Upper lobe of left lung (tissue), 6 donors: ENCODE results near the gene LILRB5. TPM values are rescaled to one million over a fixed set of nuclear protein-coding genes. Genes with fewer than 3 reads are reported as not detected.
A peak's percentile ranks its signal among the peaks of the same experiment; 100 is the strongest.

ENCODE experiments used
- ATAC-seq, 2 donors: fragments of 200-7000 bp; cut with Tn5 transposase; one replicate each; pipeline ENCODE4 v1.9.1; 2022; ENCODE audit warnings: mild to moderate bottlenecking in 2 of 2, moderate library complexity in 2 of 2; ENCODE audit not compliant: low FRiP score in 2 of 2
- DNase-seq, 2 donors: peaks; one replicate each; pipeline ENCODE4 v3.0.0-alpha.2; 2019 to 2020
- H3K27ac ChIP-seq, 4 donors: fragments of 200-600 bp; sonication (generic); one replicate each; pipeline ENCODE4 v1.5.1; 2016 to 2019
- H3K27me3 ChIP-seq, 4 donors: fragments of 200-600 bp; sonication (generic); one replicate each; pipeline ENCODE4 v1.5.1; 2017 to 2019
- H3K36me3 ChIP-seq, 4 donors: fragments of 200-600 bp; sonication (generic); one replicate each; pipeline ENCODE4 v1.5.1; 2016 to 2019
- H3K4me1 ChIP-seq, 4 donors: fragments of 200-600 bp; sonication (generic); one replicate each; pipeline ENCODE4 v1.5.1; 2018 to 2019
- H3K4me3 ChIP-seq, 4 donors: fragments of 200-600 bp; sonication (generic); one replicate each; pipeline ENCODE4 v1.5.1; 2017 to 2019; ENCODE audit warnings: mild to moderate bottlenecking in 2 of 4, moderate library complexity in 1 of 4
- H3K9me3 ChIP-seq, 4 donors: fragments of 200-600 bp; sonication (generic); one replicate each; pipeline ENCODE4 v1.5.1; 2018 to 2019
- EP300 ChIP-seq, 4 donors: sonication (generic); formaldehyde crosslinking; IDR thresholded peaks; one replicate each; pipeline ENCODE4 v1.5.1; 2017; ENCODE audit warnings: antibody characterized with exemption in 4 of 4, control low read depth in 2 of 4
- POLR2A ChIP-seq, 4 donors: fragments of 450-650 bp; IDR thresholded peaks; one replicate each; pipeline ENCODE4 v1.5.1; 2016 to 2017; ENCODE audit warnings: antibody characterized with exemption in 4 of 4, mild to moderate bottlenecking in 2 of 4
- POLR2AphosphoS5 ChIP-seq, 2 donors: sonication (generic); formaldehyde crosslinking; IDR thresholded peaks; one replicate each; pipeline ENCODE4 v1.5.1; 2017; ENCODE audit warnings: antibody characterized with exemption in 2 of 2
- WGBS, 2 donors: methylation state at CpG; one replicate each; pipeline ENCODE4 v1.1.5; 2017 to 2018; 5-methylcytosine and 5-hydroxymethylcytosine counted together
- total RNA-seq, 6 donors: library from RNA; depleted of rRNA in 4 of 6; stranded (reverse); fragments of >200 nt in 4 of 6; gene quantifications; one replicate each; pipeline versions ENCODE4 v1.1.0 to v1.2.1, GENCODE V29; 2016 to 2021
- TF ChIP-seq, protein P1 (sequence below), 6 experiments: fragments of 450-650 bp in 4 of 6; fragments of 200-600 bp in 2 of 6; sonication (generic) in 2 of 6; IDR thresholded peaks; one replicate each; pipeline ENCODE4 v1.5.1; 2016 to 2019; ENCODE audit warnings: antibody characterized with exemption in 6 of 6
- donor health status: DM: no; HTN: no; CAD: no; lungs with moderate emphysema.
- donor health status: DM: no; HTN: yes; CAD: no; lungs with severe emphysema.

The LILRB5 gene
- 10 to 100 TPM in 2 of 6 donors, 1 to 10 TPM in 4; 5.1 to 54.5 (median 10.0) TPM for total RNA-seq

- WGBS, 2 donors: 44 to 57% methylated on average over 4 to 9 of the region's 9 CpGs
Measured at GRCh38 chr19:54257116-54257480, at the start of gene LILRB5. Gene LILRB5, minus strand, starts transcription at chr19:54257273. Its CDS starts 80 bp downstream, at chr19:54257193.

DNA sequence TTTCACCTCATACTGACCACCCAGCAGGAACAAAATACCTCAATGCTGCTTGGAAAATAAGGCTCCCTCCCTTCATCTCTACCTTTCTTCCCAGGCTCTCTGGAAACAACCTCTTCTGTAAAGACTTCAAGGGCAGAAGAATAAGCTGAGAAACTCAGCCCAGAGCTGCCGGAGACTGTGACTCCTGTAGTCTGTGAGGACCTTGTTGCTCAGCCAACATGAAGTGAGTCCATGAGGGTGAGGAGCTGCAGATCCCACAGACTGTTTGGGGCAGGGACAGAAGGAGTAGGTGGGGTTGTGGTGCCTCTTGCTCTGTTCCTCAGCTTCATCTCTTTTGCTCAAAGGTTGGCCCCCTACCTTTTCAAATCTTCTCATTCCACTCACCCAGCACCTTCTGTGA, 48.1 kb upstream of the LILRB5 start:
- no peaks in the 10 kb centered on the region for H3K9me3 ChIP-seq

More at GRCh38 chr19:54257116-54257480, at the start of gene LILRB5:
- Histone ChIP-seq H3K9me3 (no peaks in the 10 kb centered on the region), H3K27ac (peak within 1 kb of the TSS in 1 of 4 donors; percentile 35), H3K36me3 (no peaks in the 10 kb centered on the region), H3K4me1 (peaks cover 0 to 6% (median 0%) of the 10 kb centered on the region in 4 donors), H3K27me3 (peaks cover 0 to 4% (median 0%) of the 10 kb centered on the region in 4 donors), H3K4me3 (peak within 1 kb of the TSS in 2 of 4 donors; percentile 6 to 10)
- no peak for DNase-seq
- peak in 1 of 2 donors; percentile 68 for ATAC-seq
- TF ChIP-seq, protein P1, sequence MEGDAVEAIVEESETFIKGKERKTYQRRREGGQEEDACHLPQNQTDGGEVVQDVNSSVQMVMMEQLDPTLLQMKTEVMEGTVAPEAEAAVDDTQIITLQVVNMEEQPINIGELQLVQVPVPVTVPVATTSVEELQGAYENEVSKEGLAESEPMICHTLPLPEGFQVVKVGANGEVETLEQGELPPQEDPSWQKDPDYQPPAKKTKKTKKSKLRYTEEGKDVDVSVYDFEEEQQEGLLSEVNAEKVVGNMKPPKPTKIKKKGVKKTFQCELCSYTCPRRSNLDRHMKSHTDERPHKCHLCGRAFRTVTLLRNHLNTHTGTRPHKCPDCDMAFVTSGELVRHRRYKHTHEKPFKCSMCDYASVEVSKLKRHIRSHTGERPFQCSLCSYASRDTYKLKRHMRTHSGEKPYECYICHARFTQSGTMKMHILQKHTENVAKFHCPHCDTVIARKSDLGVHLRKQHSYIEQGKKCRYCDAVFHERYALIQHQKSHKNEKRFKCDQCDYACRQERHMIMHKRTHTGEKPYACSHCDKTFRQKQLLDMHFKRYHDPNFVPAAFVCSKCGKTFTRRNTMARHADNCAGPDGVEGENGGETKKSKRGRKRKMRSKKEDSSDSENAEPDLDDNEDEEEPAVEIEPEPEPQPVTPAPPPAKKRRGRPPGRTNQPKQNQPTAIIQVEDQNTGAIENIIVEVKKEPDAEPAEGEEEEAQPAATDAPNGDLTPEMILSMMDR (IDR thresholded peaks at IDR 0.05): no peak
- TF ChIP-seq EP300 (IDR thresholded peaks at IDR 0.05): no peak
- TF ChIP-seq POLR2AphosphoS5 (IDR thresholded peaks at IDR 0.05): no peak
- TF ChIP-seq POLR2A (IDR thresholded peaks at IDR 0.05): no peak

DNA sequence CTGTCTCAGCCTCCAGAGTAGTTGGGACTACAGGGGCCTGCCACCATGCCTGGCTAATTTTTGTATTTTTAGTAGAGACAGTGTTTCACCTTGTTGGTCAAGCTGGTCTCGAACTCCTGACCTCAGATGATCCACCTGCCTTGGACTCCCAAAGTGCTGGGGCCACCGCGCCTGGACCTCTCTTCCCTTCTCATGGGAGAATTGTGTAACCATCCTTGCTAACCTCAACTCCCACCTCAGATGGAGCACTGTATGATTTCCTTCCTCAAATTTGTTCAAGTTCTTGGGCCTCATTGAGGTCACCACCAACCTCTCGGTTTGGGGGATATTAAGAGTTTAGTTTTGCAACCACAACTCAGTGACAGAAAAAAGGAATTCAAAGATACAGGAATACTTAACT, 45.2 kb upstream of the LILRB5 start:
- H3K27me3 ChIP-seq: no peaks in the 10 kb centered on the region
- TF ChIP-seq POLR2A (IDR thresholded peaks at IDR 0.05) (no peak), EP300 (IDR thresholded peaks at IDR 0.05) (no peak)
- H3K27ac ChIP-seq: no peak overlapping the region
- no peaks in the 10 kb centered on the region for H3K36me3 ChIP-seq
- WGBS, 2 donors: 38 to 48% methylated on average over 4 of the region's 4 CpGs
- ATAC-seq (peak in 1 of 2 donors; percentile 67), DNase-seq (peak in 1 of 2 donors; percentile 46)
- H3K4me1 ChIP-seq: no peaks in the 10 kb centered on the region
- no peaks in the 10 kb centered on the region for H3K9me3 ChIP-seq
- H3K4me3 ChIP-seq: no peak overlapping the region

More for the DNA sequence above, 48.1 kb upstream of the LILRB5 start:
- no peaks in the 10 kb centered on the region for H3K27me3 ChIP-seq
- H3K27ac ChIP-seq: no peak overlapping the region
- TF ChIP-seq EP300 (IDR thresholded peaks at IDR 0.05) (no peak), POLR2AphosphoS5 (IDR thresholded peaks at IDR 0.05) (no peak), POLR2A (IDR thresholded peaks at IDR 0.05) (no peak)
- TF ChIP-seq, protein P1 (IDR thresholded peaks at IDR 0.05): no peak
- H3K4me1 ChIP-seq: no peaks in the 10 kb centered on the region
- WGBS, 2 donors: 89 to 100% methylated on average over 1 of the region's 1 CpG
- no peak for DNase-seq
- no peaks in the 10 kb centered on the region for H3K36me3 ChIP-seq
- no peak overlapping the region for H3K4me3 ChIP-seq
- ATAC-seq: no peak

DNA sequence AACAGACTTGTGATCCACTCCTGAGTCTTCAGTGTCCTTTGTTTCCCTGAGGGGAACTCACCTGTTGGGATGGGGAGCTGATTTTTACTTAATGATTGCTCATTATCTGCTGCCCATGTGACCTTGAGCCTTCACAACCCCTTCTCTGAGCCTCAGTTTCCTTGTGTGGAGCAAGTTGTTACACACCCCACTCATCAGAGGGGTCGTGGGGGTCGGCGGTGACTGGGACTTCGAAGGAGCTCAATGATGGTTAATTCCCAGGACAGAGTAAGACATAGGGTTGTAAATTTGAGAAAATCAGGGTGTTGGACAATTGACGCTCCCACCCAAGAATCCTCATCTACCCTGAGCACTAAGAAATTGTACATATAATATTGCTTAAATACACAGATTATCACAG, 42.4 kb upstream of the LILRB5 start:
- Histone ChIP-seq H3K4me3 (no peak overlapping the region), H3K27ac (no peak overlapping the region), H3K4me1 (no peaks in the 10 kb centered on the region), H3K36me3 (no peaks in the 10 kb centered on the region), H3K27me3 (no peaks in the 10 kb centered on the region), H3K9me3 (no peaks in the 10 kb centered on the region)
- ATAC-seq: no peak
- WGBS, 2 donors: 79 to 86% methylated on average over 5 of the region's 5 CpGs
- TF ChIP-seq EP300 (IDR thresholded peaks at IDR 0.05) (no peak), POLR2A (IDR thresholded peaks at IDR 0.05) (no peak), POLR2AphosphoS5 (IDR thresholded peaks at IDR 0.05) (no peak)
- TF ChIP-seq, protein P1 (IDR thresholded peaks at IDR 0.05): no peak
- no peak for DNase-seq

DNA sequence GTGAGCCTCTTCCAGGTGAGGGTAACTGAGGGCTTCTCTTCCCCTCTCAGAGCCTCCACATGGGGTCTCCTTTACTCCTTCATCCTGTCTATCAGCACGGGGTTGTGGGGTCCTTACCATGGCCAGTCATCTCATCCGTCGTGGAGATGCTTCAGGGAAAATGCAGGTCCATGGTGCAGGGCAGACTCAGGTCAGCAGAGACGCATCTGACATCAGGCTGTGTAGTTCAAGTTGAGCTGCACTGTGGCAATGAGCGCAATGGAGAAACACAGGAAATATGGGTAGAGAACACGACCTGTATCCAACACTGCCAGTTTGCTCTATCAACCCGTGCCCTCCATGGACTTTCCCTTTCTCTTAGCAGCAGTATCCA, 42.0 kb upstream of the LILRB5 start:
- Histone ChIP-seq H3K4me3 (no peak overlapping the region), H3K27ac (no peak overlapping the region), H3K27me3 (no peaks in the 10 kb centered on the region), H3K36me3 (no peaks in the 10 kb centered on the region), H3K4me1 (no peaks in the 10 kb centered on the region), H3K9me3 (no peaks in the 10 kb centered on the region)
- no peak for DNase-seq
- WGBS, 2 donors: 54 to 56% methylated on average over 4 to 7 of the region's 7 CpGs
- ATAC-seq: no peak
- TF ChIP-seq POLR2A (IDR thresholded peaks at IDR 0.05) (no peak), POLR2AphosphoS5 (IDR thresholded peaks at IDR 0.05) (no peak), EP300 (IDR thresholded peaks at IDR 0.05) (no peak)
- TF ChIP-seq, protein P1 (IDR thresholded peaks at IDR 0.05): no peak
